IPS-20b (cell line): ENCODE measurements around the gene HDGFL3.
"Not testable (repeated sequence)": the region's sequence is repeated elsewhere in the genome, so short reads cannot be mapped to it uniquely, and the experiment has no call there.

Experiments
- H3K27ac ChIP-seq: one replicate; pipeline ENCODE4 v1.5.1; 2013; ENCODE audit warnings: low read length
- H3K27me3 ChIP-seq: 2 replicates; pipeline ENCODE4 v1.6.1; 2013; ENCODE audit warnings: mild to moderate bottlenecking, low read length, inconsistent platforms; ENCODE audit not compliant: insufficient read depth
- H3K36me3 ChIP-seq: 2 replicates; pipeline ENCODE4 v1.6.1; 2013; ENCODE audit warnings: low read depth, mild to moderate bottlenecking, inconsistent platforms, low read length, moderate library complexity; ENCODE audit not compliant: insufficient read depth
- H3K4me1 ChIP-seq: 2 replicates; pipeline ENCODE4 v1.6.1; 2013; ENCODE audit warnings: mild to moderate bottlenecking, control low read depth, inconsistent platforms, low read length, moderate library complexity; ENCODE audit not compliant: insufficient read depth
- H3K4me3 ChIP-seq: 2 replicates; pipeline ENCODE4 v1.5.1; 2013; ENCODE audit warnings: mild to moderate bottlenecking, low read length, inconsistent platforms
- H3K9ac ChIP-seq: 2 replicates; pipeline ENCODE4 v1.6.1; 2013; ENCODE audit warnings: low read depth, mild to moderate bottlenecking, inconsistent platforms, low read length, moderate library complexity
- H3K9me3 ChIP-seq: 2 replicates; pipeline ENCODE4 v1.6.1; 2013; ENCODE audit warnings: mild to moderate bottlenecking, low read depth, low read length, inconsistent platforms; ENCODE audit not compliant: insufficient read depth

Gene HDGFL3

GRCh38 chr15:83193721-83194120 lies 13.9 kb downstream of the HDGFL3 start:
- H3K27me3 ChIP-seq = no peaks in the 10 kb centered on the region
- H3K36me3 ChIP-seq = no peaks in the 10 kb centered on the region; the same call in 1 of the 2 replicates
- H3K4me1 ChIP-seq = peaks cover 21% of the 10 kb centered on the region
- H3K27ac ChIP-seq = no peak overlapping the region
- no peak overlapping the region for H3K9ac ChIP-seq
- H3K9me3 ChIP-seq = no peaks in the 10 kb centered on the region
- H3K4me3 ChIP-seq = no peak overlapping the region

- Histone ChIP-seq H3K27ac (no peak overlapping the region), H3K4me3 (no peak overlapping the region), H3K9ac (no peak overlapping the region), H3K27me3 (no peaks in the 10 kb centered on the region), H3K36me3 (no peaks in the 10 kb centered on the region; the same call in 1 of the 2 replicates), H3K9me3 (no peaks in the 10 kb centered on the region), H3K4me1 (peaks cover 21% of the 10 kb centered on the region)
These were observed 14.9 kb downstream of the HDGFL3 start for GRCh38 chr15:83192742-83193141.

- peaks cover 15% of the 10 kb centered on the region for H3K4me1 ChIP-seq
- no peaks in the 10 kb centered on the region for H3K9me3 ChIP-seq
- H3K27me3 ChIP-seq = no peaks in the 10 kb centered on the region
- no peak overlapping the region for H3K4me3 ChIP-seq
- H3K36me3 ChIP-seq = no peaks in the 10 kb centered on the region; the same call in 1 of the 2 replicates
- no peak overlapping the region for H3K9ac ChIP-seq
- no peak overlapping the region for H3K27ac ChIP-seq
These were observed 17.2 kb downstream of the HDGFL3 start for GRCh38 chr15:83190450-83190849.

DNA sequence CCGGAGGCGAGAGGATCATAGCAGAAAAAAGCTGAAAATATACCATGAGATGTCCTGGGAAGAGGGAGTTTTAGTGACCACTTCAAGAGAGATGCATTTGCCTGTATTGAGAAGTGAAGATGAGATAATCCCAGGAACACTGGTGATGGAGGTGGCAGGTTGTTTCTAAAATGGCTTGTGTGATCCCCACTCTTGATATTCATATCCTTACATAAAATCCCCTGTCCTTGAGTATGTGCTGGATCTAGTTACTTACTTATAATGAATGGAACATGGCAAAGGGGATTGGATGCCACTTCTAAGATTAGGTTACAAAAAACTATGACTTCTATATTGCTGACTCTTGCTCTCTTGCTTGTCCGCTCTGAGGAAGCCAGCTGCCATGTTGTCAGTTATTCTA lies 22.1 kb downstream of the HDGFL3 start:
- no peaks in the 10 kb centered on the region for H3K27me3 ChIP-seq
- no peaks in the 10 kb centered on the region; the same call in 1 of the 2 replicates for H3K36me3 ChIP-seq
- H3K4me1 ChIP-seq = no peaks in the 10 kb centered on the region
- no peak overlapping the region for H3K27ac ChIP-seq
- H3K9ac ChIP-seq = no peak overlapping the region
- no peaks in the 10 kb centered on the region for H3K9me3 ChIP-seq
- H3K4me3 ChIP-seq = no peak overlapping the region

DNA sequence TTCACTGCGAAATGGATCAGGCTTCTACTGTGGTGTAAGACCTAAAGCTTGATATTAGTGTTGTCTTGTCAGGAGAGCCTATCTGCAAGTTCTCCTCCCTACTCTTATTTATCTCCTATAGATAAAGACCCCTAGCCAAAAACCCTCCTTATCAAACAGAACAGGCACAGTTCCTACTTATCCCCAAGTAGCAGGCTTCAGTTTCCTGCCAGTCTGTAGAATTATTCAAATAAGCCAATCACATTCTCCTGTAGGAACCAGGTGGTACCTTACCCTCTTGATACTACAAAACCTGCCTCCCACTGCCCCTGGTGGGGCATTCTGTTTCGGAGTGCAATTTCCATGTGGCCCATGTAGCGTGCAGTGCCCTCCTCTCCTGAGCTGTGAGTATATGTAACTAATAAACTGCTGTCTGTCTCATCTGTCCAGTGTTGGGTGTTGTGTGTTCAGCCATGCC lies 28.7 kb downstream of the HDGFL3 start:
- H3K4me1 ChIP-seq = no peaks in the 10 kb centered on the region
- no peaks in the 10 kb centered on the region for H3K27me3 ChIP-seq
- no peak overlapping the region for H3K27ac ChIP-seq
- H3K9ac ChIP-seq = no peak overlapping the region
- H3K36me3 ChIP-seq = no peaks in the 10 kb centered on the region
- no peak overlapping the region for H3K4me3 ChIP-seq
- H3K9me3 ChIP-seq = no peaks in the 10 kb centered on the region

- H3K27me3 ChIP-seq = no peaks in the 10 kb centered on the region
- H3K36me3 ChIP-seq = no peaks in the 10 kb centered on the region
- no peak overlapping the region for H3K27ac ChIP-seq
- no peaks in the 10 kb centered on the region for H3K9me3 ChIP-seq
- H3K4me1 ChIP-seq = no peaks in the 10 kb centered on the region
- H3K4me3 ChIP-seq = no peak overlapping the region
- H3K9ac ChIP-seq = no peak overlapping the region
These were observed 29.2 kb downstream of the HDGFL3 start for GRCh38 chr15:83178390-83178789.

DNA sequence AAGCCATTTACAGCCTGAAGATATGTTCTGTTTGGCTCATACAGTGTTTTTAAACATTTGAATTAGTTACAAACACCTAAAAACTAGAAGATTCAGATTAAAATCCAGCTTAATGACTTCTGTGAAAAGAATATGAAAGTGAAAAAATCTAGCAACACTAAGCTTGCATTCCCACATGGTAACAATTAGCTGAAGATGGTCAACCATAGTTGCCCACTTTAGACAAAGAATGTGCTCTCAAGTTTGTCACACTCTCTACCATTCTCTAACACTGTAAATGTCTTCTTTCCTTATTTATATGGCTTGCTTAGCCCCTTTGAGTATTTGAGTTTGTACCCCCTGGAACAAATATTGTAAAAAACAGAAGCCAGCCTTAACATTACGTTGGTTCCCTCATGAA lies 32.7 kb downstream of the HDGFL3 start:
- Histone ChIP-seq H3K4me1 (no peaks in the 10 kb centered on the region), H3K27me3 (no peaks in the 10 kb centered on the region), H3K9me3 (no peaks in the 10 kb centered on the region), H3K4me3 (no peak overlapping the region), H3K27ac (no peak overlapping the region), H3K36me3 (no peaks in the 10 kb centered on the region; the same call in 1 of the 2 replicates), H3K9ac (no peak overlapping the region)

DNA sequence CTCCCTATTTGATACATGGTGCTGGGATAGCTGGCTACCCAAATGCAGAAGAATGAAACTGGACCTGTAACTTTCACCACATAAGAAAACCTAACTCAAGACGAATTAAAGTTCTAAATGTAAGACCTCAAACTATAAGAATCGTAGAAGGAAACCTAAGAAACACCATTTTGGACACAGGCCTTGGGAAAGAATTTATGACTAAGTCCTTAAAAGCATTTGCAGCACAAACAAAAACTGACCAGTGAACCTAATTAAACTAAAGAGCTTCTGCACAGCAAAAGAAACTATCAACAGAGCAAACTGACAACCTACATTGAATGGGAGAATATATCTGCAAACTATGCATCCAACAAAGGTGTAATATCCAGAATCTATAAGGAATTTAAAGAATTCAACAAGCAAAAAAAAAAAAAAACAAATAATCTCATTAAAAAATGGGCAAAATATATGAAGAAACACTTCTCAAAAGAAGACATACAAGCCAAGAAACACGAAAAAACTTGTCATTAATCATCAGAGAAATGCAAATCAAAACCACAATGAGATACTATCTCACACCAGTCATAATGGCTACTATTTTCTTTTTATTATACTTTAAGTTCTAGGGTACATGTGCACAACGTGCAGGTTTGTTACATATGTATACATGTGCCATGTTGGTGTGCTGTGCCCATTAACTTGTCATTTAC lies 37.0 kb downstream of the HDGFL3 start:
- Histone ChIP-seq H3K27ac (no peak overlapping the region), H3K9me3 (no peaks in the 10 kb centered on the region), H3K4me1 (peaks cover 8% of the 10 kb centered on the region; the same call in 1 of the 2 replicates), H3K27me3 (no peaks in the 10 kb centered on the region), H3K36me3 (no peaks in the 10 kb centered on the region; the same call in 1 of the 2 replicates), H3K9ac (no peak overlapping the region), H3K4me3 (no peak overlapping the region)

GRCh38 chr15:83169576-83169975 lies 38.0 kb downstream of the HDGFL3 start:
- not testable (repeated sequence) for H3K4me3 ChIP-seq, H3K9me3 ChIP-seq, H3K9ac ChIP-seq, H3K36me3 ChIP-seq, H3K27ac ChIP-seq, H3K27me3 ChIP-seq
- peaks cover 13% of the 10 kb centered on the region; the same call in 1 of the 2 replicates for H3K4me1 ChIP-seq

DNA sequence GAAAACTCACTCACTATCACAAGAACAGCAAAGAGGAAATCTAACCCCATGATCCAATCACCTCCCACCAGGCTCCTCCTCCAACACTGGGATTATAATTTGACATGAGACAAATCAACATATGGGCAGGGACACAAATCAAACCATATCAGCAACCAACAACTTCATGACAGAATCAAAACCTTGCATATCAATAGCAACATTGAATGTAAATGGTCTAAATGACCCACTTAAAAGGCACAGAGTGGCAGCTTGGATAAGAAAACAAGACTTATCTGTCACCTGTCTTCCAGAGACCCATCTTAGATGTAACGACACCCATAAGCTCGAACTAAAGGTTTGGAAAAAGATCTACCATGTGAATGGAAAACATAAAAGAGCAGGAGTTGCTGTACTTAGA lies 40.8 kb downstream of the HDGFL3 start:
- Histone ChIP-seq H3K27me3 (no peaks in the 10 kb centered on the region), H3K9me3 (no peaks in the 10 kb centered on the region), H3K27ac (no peak overlapping the region), H3K4me3 (no peak overlapping the region), H3K4me1 (peaks cover 13% of the 10 kb centered on the region; the same call in 1 of the 2 replicates), H3K9ac (no peak overlapping the region), H3K36me3 (peaks cover 21% of the 10 kb centered on the region)

GRCh38 chr15:83166218-83166617 lies 41.4 kb downstream of the HDGFL3 start:
- H3K9ac ChIP-seq = no peak overlapping the region
- peaks cover 13% of the 10 kb centered on the region; the same call in 1 of the 2 replicates for H3K4me1 ChIP-seq
- no peaks in the 10 kb centered on the region for H3K27me3 ChIP-seq
- H3K4me3 ChIP-seq = no peak overlapping the region
- H3K36me3 ChIP-seq = peaks cover 27% of the 10 kb centered on the region
- peak overlapping the region; percentile 41 for H3K27ac ChIP-seq
- no peaks in the 10 kb centered on the region for H3K9me3 ChIP-seq

DNA sequence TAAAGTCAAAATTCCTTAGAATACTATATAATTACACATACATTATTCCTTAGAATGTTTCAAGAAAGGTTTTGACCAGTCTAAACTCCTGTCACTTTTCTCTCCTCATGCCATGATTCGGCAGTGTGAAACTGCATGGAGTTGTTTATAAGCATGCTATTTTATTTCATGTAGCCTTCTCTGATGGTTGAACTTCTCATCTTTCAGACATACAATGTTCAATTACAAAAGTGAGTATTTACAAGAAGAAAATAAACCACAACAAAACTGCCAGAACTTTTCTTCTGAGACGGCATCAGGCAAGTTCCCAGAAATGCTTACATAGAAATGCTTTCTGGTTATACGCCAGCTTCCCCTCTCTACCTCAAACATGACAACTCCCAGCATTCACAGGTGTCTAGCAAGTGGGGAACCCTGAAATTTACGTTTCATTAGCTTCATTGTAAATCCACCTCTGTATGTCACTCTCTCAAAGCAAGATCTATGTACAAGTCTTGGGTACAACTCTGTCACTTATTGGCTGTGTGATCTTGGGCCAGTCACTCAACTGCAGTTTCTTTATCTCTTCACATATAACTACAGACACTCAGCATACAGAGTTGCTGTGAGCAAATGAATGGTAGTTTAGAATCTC lies 42.7 kb downstream of the HDGFL3 start:
- Histone ChIP-seq H3K9me3 (no peaks in the 10 kb centered on the region), H3K9ac (no peak overlapping the region), H3K36me3 (peaks cover 40% of the 10 kb centered on the region), H3K4me3 (no peak overlapping the region), H3K27ac (no peak overlapping the region), H3K27me3 (no peaks in the 10 kb centered on the region), H3K4me1 (peaks cover 13% of the 10 kb centered on the region; the same call in 1 of the 2 replicates)
